SH-SY5Y (cell line): Measurements from ENCODE around the gene TMEM119.

Source experiments
- GATA2 ChIP-seq: IDR thresholded peaks from 2 replicates; pipeline ENCODE4 v1.6.1; 2011; ENCODE audit warnings: mild to moderate bottlenecking, low read depth, low read length
- GATA3 ChIP-seq: IDR thresholded peaks from 2 replicates; pipeline ENCODE4 v1.6.1; 2011; ENCODE audit warnings: low read depth, mild to moderate bottlenecking, low read length, moderate library complexity

DNA sequence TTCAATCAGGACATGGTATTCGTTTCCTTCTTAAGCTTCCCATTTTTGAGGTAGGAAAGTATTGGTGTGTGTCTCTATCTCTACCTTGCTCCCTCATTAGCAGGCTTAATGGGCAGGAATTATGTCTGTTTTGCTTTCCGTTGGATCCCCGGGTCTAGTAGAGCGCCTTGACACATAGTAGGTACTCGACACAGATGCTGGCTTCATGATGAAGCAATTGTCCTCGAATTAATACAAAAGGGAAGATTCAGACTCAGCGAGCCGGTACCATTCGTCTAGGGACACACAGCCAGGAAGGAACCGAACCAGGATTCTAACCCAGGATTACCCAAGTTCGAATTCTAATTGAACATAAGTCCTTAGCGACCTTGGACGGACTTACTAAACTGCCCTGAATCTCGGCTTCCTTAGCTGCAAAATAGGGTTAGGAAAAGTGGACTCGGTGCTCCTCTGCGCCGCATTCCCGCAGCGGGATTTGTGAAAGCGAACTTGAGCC lies 36.0 kb downstream of the TMEM119 start:
- TF ChIP-seq GATA2 = no peak
- no peak for TF ChIP-seq GATA3
